CD8-positive, alpha-beta memory T cell (primary cell): Measurements from ENCODE around the gene TSSK2. TPM values are rescaled to one million over a fixed set of nuclear protein-coding genes. Genes with fewer than 3 reads are reported as not detected.
A peak's percentile ranks its signal among the peaks of the same experiment; 100 is the strongest.

Source experiments
- CTCF ChIA-PET: fragments of 350-600 bp; sonication (Branson Sonifier 250); formaldehyde crosslinking; loops from one replicate; lab custom pipeline; 2021; ENCODE audit warnings: antibody characterized with exemption; lab: Charles Lee
- POLR2A ChIA-PET: fragments of 350-600 bp; sonication (Branson Sonifier 250); formaldehyde crosslinking; loops from one replicate; lab custom pipeline; 2021; ENCODE audit warnings: antibody characterized with exemption; lab: Charles Lee
- DNase-seq, 5 donors: peaks; one replicate each; pipeline versions ENCODE4 v3.0.0 to v3.0.0-alpha.2; 2020 to 2022; ENCODE audit warnings: mixed read lengths in 1 of 5
- H3K27ac ChIP-seq: one replicate; pipeline ENCODE4 v1.7.0; 2013; ENCODE audit warnings: low read depth, mild to moderate bottlenecking, low read length, moderate library complexity
- H3K27me3 ChIP-seq: 2 replicates; pipeline ENCODE4 v1.7.0; 2013; ENCODE audit warnings: low read length, mild to moderate bottlenecking; ENCODE audit not compliant: insufficient read depth, poor library complexity, severe bottlenecking
- H3K36me3 ChIP-seq: 2 replicates; pipeline ENCODE4 v1.7.0; 2013; ENCODE audit warnings: mild to moderate bottlenecking, low read length, moderate library complexity; ENCODE audit not compliant: insufficient read depth
- H3K4me1 ChIP-seq: 2 replicates; pipeline ENCODE4 v1.7.0; 2013; ENCODE audit warnings: mild to moderate bottlenecking, low read length, moderate library complexity; ENCODE audit not compliant: insufficient read depth
- H3K4me3 ChIP-seq: 2 replicates; pipeline ENCODE4 v1.7.0; 2013; ENCODE audit warnings: mild to moderate bottlenecking, low read length
- H3K9me3 ChIP-seq: 2 replicates; pipeline ENCODE4 v1.7.0; 2013; ENCODE audit warnings: mild to moderate bottlenecking, low read length
- H3K27ac Mint-ChIP-seq, 8 donors: one replicate each; pipeline ENCODE4 v1.8.0; 2020 to 2021; ENCODE audit warnings: mixed read lengths in 8 of 8, mild to moderate bottlenecking in 6 of 8, inconsistent platforms in 3 of 8, moderate library complexity in 3 of 8
- H3K27me3 Mint-ChIP-seq, 2 donors: one replicate each; pipeline ENCODE4 v1.8.0; 2020 to 2021; ENCODE audit warnings: mixed read lengths in 2 of 2, mild to moderate bottlenecking in 1 of 2, moderate library complexity in 1 of 2
- H3K36me3 Mint-ChIP-seq, 3 donors: one replicate each; pipeline ENCODE4 v1.8.0; 2020 to 2021; ENCODE audit warnings: mixed read lengths in 3 of 3, inconsistent platforms in 1 of 3, mild to moderate bottlenecking in 1 of 3
- H3K4me1 Mint-ChIP-seq, 3 donors: one replicate each; pipeline ENCODE4 v1.8.0; 2020 to 2021; ENCODE audit warnings: mixed read lengths in 3 of 3, inconsistent platforms in 1 of 3, mild to moderate bottlenecking in 1 of 3
- H3K4me3 Mint-ChIP-seq, 7 donors: one replicate each; pipeline ENCODE4 v1.8.0; 2020 to 2021; ENCODE audit warnings: mixed read lengths in 7 of 7, mild to moderate bottlenecking in 6 of 7, moderate library complexity in 4 of 7, inconsistent platforms in 2 of 7
- H3K9me3 Mint-ChIP-seq, 5 donors: one replicate each; pipeline ENCODE4 v1.8.0; 2020 to 2022; ENCODE audit warnings: mixed read lengths in 5 of 5, mild to moderate bottlenecking in 3 of 5, moderate library complexity in 2 of 5, inconsistent platforms in 1 of 5
- polyA plus RNA-seq: library from polyadenylated mRNA; unstranded; fragments of 300-500 nt; fragmentation: Illumina TruSeq; gene quantifications from one replicate; pipeline ENCODE4 v1.2.3, GENCODE V29; 2021
- total RNA-seq, 2 experiments: library from RNA; stranded (reverse); gene quantifications; one replicate each; pipeline ENCODE4 v1.2.3, GENCODE V29; 2021

TSSK2 gene
- total and polyA plus RNA-seq, 3 experiments from 2014 or later = not detected

GRCh38 chr22:19132693-19133400 lies 1.7 kb downstream of the TSSK2 start:
- CTCF ChIA-PET = interaction anchor here (1.4 kb wide), 1 partner anchor 14 kb away, joined by 3 read pairs; no protein-coding TSS in a partner anchor
- no peak for DNase-seq

GRCh38 chr22:19133561-19133960 lies 2.5 kb downstream of the TSSK2 start:
- Histone ChIP-seq H3K36me3 (peaks cover 42% of the 10 kb centered on the region), H3K4me1 (no peaks in the 10 kb centered on the region), H3K27ac (no peak overlapping the region), H3K4me3 (no peak overlapping the region), H3K9me3 (no peaks in the 10 kb centered on the region), H3K27me3 (no peaks in the 10 kb centered on the region)
- Mint-ChIP-seq H3K36me3 (peaks cover 4 to 70% (median 7%) of the 10 kb centered on the region in 3 donors), H3K4me3 (no peak overlapping the region), H3K4me1 (peaks cover 0 to 4% (median 2%) of the 10 kb centered on the region in 3 donors), H3K27me3 (no peaks in the 10 kb centered on the region), H3K9me3 (no peaks in the 10 kb centered on the region), H3K27ac (no peak overlapping the region)
- CTCF ChIA-PET = no interaction called here
- POLR2A ChIA-PET = no interaction called here
- no peak for DNase-seq

More at GRCh38 chr22:19132693-19133400, 1.7 kb downstream of the TSSK2 start:
- POLR2A ChIA-PET = no interaction called here
- Histone ChIP-seq H3K4me1 (no peaks in the 10 kb centered on the region), H3K9me3 (no peaks in the 10 kb centered on the region), H3K27ac (no peak overlapping the region), H3K36me3 (peaks cover 36% of the 10 kb centered on the region), H3K27me3 (no peaks in the 10 kb centered on the region), H3K4me3 (no peak overlapping the region)
- no peaks in the 10 kb centered on the region for H3K27me3 Mint-ChIP-seq
- peaks cover 0 to 4% (median 2%) of the 10 kb centered on the region in 3 donors for H3K4me1 Mint-ChIP-seq
- peaks cover 4 to 65% (median 7%) of the 10 kb centered on the region in 3 donors for H3K36me3 Mint-ChIP-seq
- H3K27ac Mint-ChIP-seq = no peak overlapping the region
- no peaks in the 10 kb centered on the region for H3K9me3 Mint-ChIP-seq
- no peak overlapping the region for H3K4me3 Mint-ChIP-seq

GRCh38 chr22:19134176-19134831 lies 3.2 kb downstream of the TSSK2 start:
- H3K27me3 Mint-ChIP-seq = no peaks in the 10 kb centered on the region
- peaks cover 4 to 78% (median 7%) of the 10 kb centered on the region in 3 donors for H3K36me3 Mint-ChIP-seq
- CTCF ChIA-PET = interaction anchor here (1.6 kb wide), 1 partner anchor 10 kb away, joined by 5 read pairs; the partner anchor contains the start of gene ESS2
- no peak overlapping the region for H3K4me3 ChIP-seq
- POLR2A ChIA-PET = no interaction called here
- H3K27ac Mint-ChIP-seq = peak overlapping the region in 2 of 8 donors; percentile 15 to 63
- no peaks in the 10 kb centered on the region for H3K4me1 ChIP-seq
- H3K4me1 Mint-ChIP-seq = peaks cover 0 to 4% (median 2%) of the 10 kb centered on the region in 3 donors
- no peak overlapping the region for H3K4me3 Mint-ChIP-seq
- H3K27me3 ChIP-seq = no peaks in the 10 kb centered on the region
- no peaks in the 10 kb centered on the region for H3K9me3 Mint-ChIP-seq
- H3K9me3 ChIP-seq = no peaks in the 10 kb centered on the region
- no peak overlapping the region for H3K27ac ChIP-seq
- no peak for DNase-seq
- peaks cover 50% of the 10 kb centered on the region for H3K36me3 ChIP-seq

- Mint-ChIP-seq H3K4me3 (no peak overlapping the region), H3K27me3 (no peaks in the 10 kb centered on the region), H3K27ac (peak overlapping the region in 1 of 8 donors; percentile 63), H3K4me1 (peaks cover 0 to 4% (median 2%) of the 10 kb centered on the region in 3 donors), H3K9me3 (no peaks in the 10 kb centered on the region), H3K36me3 (peaks cover 4 to 83% (median 7%) of the 10 kb centered on the region in 3 donors)
- Histone ChIP-seq H3K27me3 (no peaks in the 10 kb centered on the region), H3K36me3 (peaks cover 55% of the 10 kb centered on the region), H3K9me3 (no peaks in the 10 kb centered on the region), H3K27ac (no peak overlapping the region), H3K4me1 (no peaks in the 10 kb centered on the region), H3K4me3 (no peak overlapping the region)
- ChIA-PET POLR2A (no interaction called here), CTCF (interaction anchor here (1.6 kb wide), 1 partner anchor 10 kb away, joined by 5 read pairs; the partner anchor contains the start of gene ESS2)
- no peak for DNase-seq
Measured at GRCh38 chr22:19134874-19135273, 3.8 kb downstream of the TSSK2 start.

GRCh38 chr22:19136915-19137314 lies 5.8 kb downstream of the TSSK2 start:
- H3K4me3 Mint-ChIP-seq = no peak overlapping the region
- no peak for DNase-seq
- POLR2A ChIA-PET = no interaction called here
- Histone ChIP-seq H3K36me3 (peaks cover 67% of the 10 kb centered on the region), H3K27ac (no peak overlapping the region), H3K9me3 (no peaks in the 10 kb centered on the region), H3K4me1 (peaks cover under 1% of the 10 kb centered on the region), H3K4me3 (no peak overlapping the region), H3K27me3 (no peaks in the 10 kb centered on the region)
- H3K27me3 Mint-ChIP-seq = no peaks in the 10 kb centered on the region
- H3K4me1 Mint-ChIP-seq = peaks cover 2 to 9% (median 6%) of the 10 kb centered on the region in 3 donors
- H3K9me3 Mint-ChIP-seq = no peaks in the 10 kb centered on the region
- H3K36me3 Mint-ChIP-seq = peaks cover 4 to 93% (median 12%) of the 10 kb centered on the region in 3 donors
- peak overlapping the region in 3 of 8 donors; percentile 17 to 77 (median 60) for H3K27ac Mint-ChIP-seq
- CTCF ChIA-PET = no interaction called here

GRCh38 chr22:19137384-19138216 lies 6.5 kb downstream of the TSSK2 start:
- Histone ChIP-seq H3K36me3 (peaks cover 73% of the 10 kb centered on the region), H3K27me3 (no peaks in the 10 kb centered on the region), H3K4me1 (peaks cover 6% of the 10 kb centered on the region), H3K4me3 (no peak overlapping the region), H3K27ac (no peak overlapping the region), H3K9me3 (no peaks in the 10 kb centered on the region)
- Mint-ChIP-seq H3K4me1 (peaks cover 4 to 10% (median 9%) of the 10 kb centered on the region in 3 donors), H3K27ac (peak overlapping the region in 2 of 8 donors; percentile 47 to 60), H3K9me3 (no peaks in the 10 kb centered on the region), H3K36me3 (peaks cover 4 to 92% (median 12%) of the 10 kb centered on the region in 3 donors), H3K4me3 (no peak overlapping the region), H3K27me3 (no peaks in the 10 kb centered on the region)
- DNase-seq = no peak
- ChIA-PET CTCF (interaction anchor here (1.0 kb wide), 1 partner anchor 15 kb away, joined by 3 read pairs; no protein-coding TSS in a partner anchor), POLR2A (no interaction called here)

- Mint-ChIP-seq H3K4me3 (no peak overlapping the region), H3K36me3 (peaks cover 4 to 85% (median 12%) of the 10 kb centered on the region in 3 donors), H3K27ac (no peak overlapping the region), H3K27me3 (no peaks in the 10 kb centered on the region), H3K9me3 (no peaks in the 10 kb centered on the region), H3K4me1 (peaks cover 6 to 13% (median 11%) of the 10 kb centered on the region in 3 donors)
- Histone ChIP-seq H3K4me1 (peaks cover 10% of the 10 kb centered on the region), H3K27ac (no peak overlapping the region), H3K4me3 (no peak overlapping the region), H3K9me3 (no peaks in the 10 kb centered on the region), H3K27me3 (no peaks in the 10 kb centered on the region), H3K36me3 (peaks cover 74% of the 10 kb centered on the region)
- ChIA-PET CTCF (interaction anchor here (1.0 kb wide), 1 partner anchor 14 kb away, joined by 3 read pairs; no protein-coding TSS in a partner anchor), POLR2A (no interaction called here)
- no peak for DNase-seq
Measured at GRCh38 chr22:19138217-19139000, 7.3 kb downstream of the TSSK2 start.
